GM23338 (cell line): ENCODE results near the gene INTS3. TPM values are rescaled to one million over a fixed set of nuclear protein-coding genes. Genes with fewer than 3 reads are reported as not detected.

Source experiments
- ATAC-seq: fragments of 200-7000 bp; cut with Tn5 transposase; 3 replicates; pipeline ENCODE4 v1.9.1; 2020
- DNase-seq: peaks from one replicate; pipeline ENCODE4 v3.0.0-alpha.2; 2015; ENCODE audit warnings: low spot score
- H2AFZ ChIP-seq: fragments of 200-600 bp; sonication (generic); 2 replicates; pipeline ENCODE4 v1.8.0; 2016; ENCODE audit warnings: antibody characterized with exemption, mild to moderate bottlenecking, moderate library complexity
- H3F3A ChIP-seq: fragments of 200-600 bp; sonication (generic); replicated peaks from 2 replicates; pipeline ENCODE4 v1.8.0; 2017; ENCODE audit warnings: antibody characterized with exemption, mixed run types, low read depth
- H3K27ac ChIP-seq: fragments of 200-600 bp; sonication (generic); 2 replicates; pipeline ENCODE4 v1.6.1; 2016; ENCODE audit warnings: low read depth
- H3K27me3 ChIP-seq: fragments of 200-600 bp; sonication (generic); 2 replicates; pipeline ENCODE4 v1.8.0; 2016; ENCODE audit warnings: mild to moderate bottlenecking, mixed run types, moderate library complexity; ENCODE audit not compliant: insufficient read depth
- H3K36me3 ChIP-seq: fragments of 200-600 bp; sonication (generic); 2 replicates; pipeline ENCODE4 v1.8.0; 2016; ENCODE audit warnings: mild to moderate bottlenecking; ENCODE audit not compliant: insufficient read depth
- H3K4me1 ChIP-seq: fragments of 200-600 bp; sonication (generic); 2 replicates; pipeline ENCODE4 v1.8.0; 2016; ENCODE audit warnings: mild to moderate bottlenecking, moderate library complexity; ENCODE audit not compliant: insufficient read depth
- H3K4me2 ChIP-seq: fragments of 200-600 bp; sonication (generic); 2 replicates; pipeline ENCODE4 v1.7.1; 2017; ENCODE audit warnings: mixed run types
- H3K4me3 ChIP-seq: fragments of 200-600 bp; sonication (generic); 2 replicates; pipeline ENCODE4 v1.6.1; 2016; ENCODE audit warnings: mixed run types
- H3K79me2 ChIP-seq: fragments of 200-600 bp; sonication (generic); replicated peaks from 2 replicates; pipeline ENCODE4 v1.8.0; 2017; ENCODE audit warnings: mild to moderate bottlenecking; ENCODE audit not compliant: insufficient read depth
- H3K9me2 ChIP-seq: fragments of 200-600 bp; sonication (generic); 2 replicates; pipeline ENCODE4 v1.8.0; 2017; ENCODE audit not compliant: insufficient read depth
- H4K20me1 ChIP-seq: fragments of 200-600 bp; sonication (generic); replicated peaks from 2 replicates; pipeline ENCODE4 v1.8.0; 2017; ENCODE audit warnings: mild to moderate bottlenecking; ENCODE audit not compliant: insufficient read depth
- H3K27ac Mint-ChIP-seq: 2 replicates; pipeline ENCODE4 v1.8.0; 2020; ENCODE audit warnings: inconsistent platforms, mild to moderate bottlenecking, moderate library complexity, mixed read lengths
- H3K27me3 Mint-ChIP-seq: 3 replicates; pipeline ENCODE4 v1.8.0; 2022; ENCODE audit warnings: low read depth, mild to moderate bottlenecking, moderate library complexity, mixed read lengths, inconsistent platforms; ENCODE audit not compliant: insufficient read depth, poor library complexity
- H3K36me3 Mint-ChIP-seq: 3 replicates; pipeline ENCODE4 v1.8.0; 2021; ENCODE audit warnings: low read depth, mild to moderate bottlenecking, inconsistent platforms, moderate library complexity, mixed read lengths
- H3K4me1 Mint-ChIP-seq: 3 replicates; pipeline ENCODE4 v1.8.0; 2020; ENCODE audit warnings: mild to moderate bottlenecking, inconsistent platforms, mixed read lengths
- H3K4me3 Mint-ChIP-seq: 3 replicates; pipeline ENCODE4 v1.8.0; 2021; ENCODE audit warnings: moderate library complexity, mild to moderate bottlenecking, inconsistent platforms, mixed read lengths
- H3K9me3 Mint-ChIP-seq: 3 replicates; pipeline ENCODE4 v1.8.0; 2020; ENCODE audit warnings: moderate library complexity, mild to moderate bottlenecking, inconsistent platforms, mixed read lengths
- ETS1 ChIP-seq: IDR thresholded peaks from 2 replicates; pipeline ENCODE4 v1.6.1; 2016; ENCODE audit warnings: antibody characterized with exemption
- EZH2 ChIP-seq: fragments of 200-600 bp; sonication (generic); IDR thresholded peaks from one replicate; pipeline ENCODE4 v1.8.0; 2017; ENCODE audit warnings: antibody characterized with exemption, mild to moderate bottlenecking, low read depth; ENCODE audit not compliant: unreplicated experiment
- EZH2phosphoT487 ChIP-seq: fragments of 200-600 bp; sonication (generic); IDR thresholded peaks from one replicate; pipeline ENCODE4 v1.8.1; 2018; ENCODE audit warnings: antibody characterized with exemption; ENCODE audit not compliant: unreplicated experiment
- JUNB ChIP-seq: IDR thresholded peaks from one replicate; pipeline ENCODE4 v1.6.1; 2016; ENCODE audit warnings: antibody characterized with exemption; ENCODE audit not compliant: unreplicated experiment
- NANOG ChIP-seq: IDR thresholded peaks from 2 replicates; pipeline ENCODE4 v1.6.1; 2016; ENCODE audit warnings: antibody characterized with exemption, borderline replicate concordance
- POLR2AphosphoS5 ChIP-seq: IDR thresholded peaks from 2 replicates; pipeline ENCODE4 v1.6.1; 2016; ENCODE audit warnings: antibody characterized with exemption, low read depth
- REST ChIP-seq: IDR thresholded peaks from one replicate; pipeline ENCODE4 v1.6.1; 2018; ENCODE audit warnings: antibody characterized with exemption; ENCODE audit not compliant: unreplicated experiment
- STAT1 ChIP-seq: IDR thresholded peaks from one replicate; pipeline ENCODE4 v1.6.1; 2016; ENCODE audit warnings: antibody characterized with exemption; ENCODE audit not compliant: unreplicated experiment
- polyA plus RNA-seq: library from polyadenylated mRNA; unstranded; fragments of >200 nt; fragmentation: Nextera tagmentation; extraction: Ambion mirVana; gene quantifications from 2 replicates; pipeline ENCODE4 v1.2.1, GENCODE V29; 2016
- total RNA-seq: library from RNA; depleted of rRNA; stranded (reverse); fragments of >200 nt; shearing (Covaris generic); gene quantifications from 2 replicates; pipeline ENCODE4 v1.2.3, GENCODE V29; 2014
- TF ChIP-seq, protein P1 (sequence below), 2 experiments: fragments of 200-600 bp in 1 of 2; sonication (generic) in 1 of 2; conservative IDR thresholded peaks; 2 replicates each; pipeline versions ENCODE4 v1.5.1 to v1.6.1; 2016 to 2017; ENCODE audit warnings: antibody characterized with exemption in 2 of 2, low read depth in 2 of 2, mild to moderate bottlenecking in 2 of 2, moderate library complexity in 1 of 2

Gene INTS3
- total and polyA plus RNA-seq, 2 experiments from 2014 or later, result 22.7 to 51.3 TPM

- Histone ChIP-seq H3F3A (peaks cover 22% of the 10 kb centered on the region), H3K36me3 (peaks cover 39% of the 10 kb centered on the region)
- H3K36me3 Mint-ChIP-seq, result peaks cover 93% of the 10 kb centered on the region
Measured at GRCh38 chr1:153752072-153752471, 24.2 kb downstream of the INTS3 start.

GRCh38 chr1:153752571-153753195, 24.8 kb downstream of the INTS3 start:
- H3K27me3 ChIP-seq, result no peaks in the 10 kb centered on the region
- H3K27ac ChIP-seq, result no peak overlapping the region
- H3K36me3 ChIP-seq, result peaks cover 42% of the 10 kb centered on the region
- no peaks in the 10 kb centered on the region for H3K9me2 ChIP-seq
- Mint-ChIP-seq H3K27ac (no peak overlapping the region; the same call in 1 of the 2 replicates), H3K4me1 (peaks cover 26% of the 10 kb centered on the region), H3K9me3 (no peaks in the 10 kb centered on the region), H3K36me3 (peaks cover 93% of the 10 kb centered on the region), H3K27me3 (no peaks in the 10 kb centered on the region), H3K4me3 (no peak overlapping the region; the same call in 2 of the 3 replicates)
- no peak overlapping the region for H3K4me3 ChIP-seq
- H3F3A ChIP-seq, result peaks cover 16% of the 10 kb centered on the region
- ATAC-seq, result no peak
- no peaks in the 10 kb centered on the region; the same call in none of the 2 replicates for H4K20me1 ChIP-seq
- DNase-seq, result no peak
- H2AFZ ChIP-seq, result no peak overlapping the region
- no peak overlapping the region for H3K4me2 ChIP-seq
- 0 out of 2 replicates have a peak, but pooled peaks cover 4% of the 10 kb centered on the region for H3K79me2 ChIP-seq
- peaks cover 13% of the 10 kb centered on the region for H3K4me1 ChIP-seq
- no peak for TF ChIP-seq JUNB
- TF ChIP-seq, protein P1, sequence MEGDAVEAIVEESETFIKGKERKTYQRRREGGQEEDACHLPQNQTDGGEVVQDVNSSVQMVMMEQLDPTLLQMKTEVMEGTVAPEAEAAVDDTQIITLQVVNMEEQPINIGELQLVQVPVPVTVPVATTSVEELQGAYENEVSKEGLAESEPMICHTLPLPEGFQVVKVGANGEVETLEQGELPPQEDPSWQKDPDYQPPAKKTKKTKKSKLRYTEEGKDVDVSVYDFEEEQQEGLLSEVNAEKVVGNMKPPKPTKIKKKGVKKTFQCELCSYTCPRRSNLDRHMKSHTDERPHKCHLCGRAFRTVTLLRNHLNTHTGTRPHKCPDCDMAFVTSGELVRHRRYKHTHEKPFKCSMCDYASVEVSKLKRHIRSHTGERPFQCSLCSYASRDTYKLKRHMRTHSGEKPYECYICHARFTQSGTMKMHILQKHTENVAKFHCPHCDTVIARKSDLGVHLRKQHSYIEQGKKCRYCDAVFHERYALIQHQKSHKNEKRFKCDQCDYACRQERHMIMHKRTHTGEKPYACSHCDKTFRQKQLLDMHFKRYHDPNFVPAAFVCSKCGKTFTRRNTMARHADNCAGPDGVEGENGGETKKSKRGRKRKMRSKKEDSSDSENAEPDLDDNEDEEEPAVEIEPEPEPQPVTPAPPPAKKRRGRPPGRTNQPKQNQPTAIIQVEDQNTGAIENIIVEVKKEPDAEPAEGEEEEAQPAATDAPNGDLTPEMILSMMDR (conservative IDR thresholded peaks at IDR 0.05; ENCODE audit: low read depth in 2 of 2), result no peak
- no peak for TF ChIP-seq NANOG
- no peak for TF ChIP-seq REST
- TF ChIP-seq STAT1, result no peak
- TF ChIP-seq EZH2, result no peak
- no peak for TF ChIP-seq EZH2phosphoT487
- TF ChIP-seq POLR2AphosphoS5, result no peak
- no peak for TF ChIP-seq ETS1

More at GRCh38 chr1:153752072-153752471, 24.2 kb downstream of the INTS3 start:
- H3K79me2 ChIP-seq, result peaks cover 10% of the 10 kb centered on the region; the same call in 1 of the 2 replicates
- Mint-ChIP-seq H3K27me3 (peaks cover 1% of the 10 kb centered on the region), H3K27ac (no peak overlapping the region), H3K4me1 (peaks cover 31% of the 10 kb centered on the region), H3K4me3 (no peak overlapping the region; the same call in 2 of the 3 replicates), H3K9me3 (no peaks in the 10 kb centered on the region)
- no peak for TF ChIP-seq EZH2phosphoT487
- no peak for TF ChIP-seq POLR2AphosphoS5
- no peak for TF ChIP-seq EZH2
- no peak for TF ChIP-seq STAT1
- no peaks in the 10 kb centered on the region for H3K27me3 ChIP-seq
- peaks cover 19% of the 10 kb centered on the region for H3K4me1 ChIP-seq
- H4K20me1 ChIP-seq, result no peaks in the 10 kb centered on the region; the same call in 1 of the 2 replicates
- DNase-seq, result no peak
- H3K27ac ChIP-seq, result no peak overlapping the region
- H3K4me2 ChIP-seq, result no peak overlapping the region
- no peak for ATAC-seq
- H3K4me3 ChIP-seq, result no peak overlapping the region
- H3K9me2 ChIP-seq, result no peaks in the 10 kb centered on the region
- H2AFZ ChIP-seq, result no peak overlapping the region
